ENCODE results near the gene OSBP2.

- TF ChIP-seq, protein P1, sequence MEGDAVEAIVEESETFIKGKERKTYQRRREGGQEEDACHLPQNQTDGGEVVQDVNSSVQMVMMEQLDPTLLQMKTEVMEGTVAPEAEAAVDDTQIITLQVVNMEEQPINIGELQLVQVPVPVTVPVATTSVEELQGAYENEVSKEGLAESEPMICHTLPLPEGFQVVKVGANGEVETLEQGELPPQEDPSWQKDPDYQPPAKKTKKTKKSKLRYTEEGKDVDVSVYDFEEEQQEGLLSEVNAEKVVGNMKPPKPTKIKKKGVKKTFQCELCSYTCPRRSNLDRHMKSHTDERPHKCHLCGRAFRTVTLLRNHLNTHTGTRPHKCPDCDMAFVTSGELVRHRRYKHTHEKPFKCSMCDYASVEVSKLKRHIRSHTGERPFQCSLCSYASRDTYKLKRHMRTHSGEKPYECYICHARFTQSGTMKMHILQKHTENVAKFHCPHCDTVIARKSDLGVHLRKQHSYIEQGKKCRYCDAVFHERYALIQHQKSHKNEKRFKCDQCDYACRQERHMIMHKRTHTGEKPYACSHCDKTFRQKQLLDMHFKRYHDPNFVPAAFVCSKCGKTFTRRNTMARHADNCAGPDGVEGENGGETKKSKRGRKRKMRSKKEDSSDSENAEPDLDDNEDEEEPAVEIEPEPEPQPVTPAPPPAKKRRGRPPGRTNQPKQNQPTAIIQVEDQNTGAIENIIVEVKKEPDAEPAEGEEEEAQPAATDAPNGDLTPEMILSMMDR (IDR thresholded peaks at IDR 0.05) = no peak
- TF ChIP-seq POLR2A (IDR thresholded peaks at IDR 0.05) = no peak
These were observed 45.2 kb upstream of the OSBP2 start for GRCh38 chr22:30649430-30650007.
